ENCODE measurements around the gene URM1. TPM values are rescaled to one million over a fixed set of nuclear protein-coding genes. Genes with fewer than 3 reads are reported as not detected.

URM1 gene
- total RNA-seq, 1 experiment from 2014 or later: 46.6 TPM

- no peak overlapping the region for H3K4me2 ChIP-seq (ENCODE audit: insufficient read depth, insufficient read length, low read length)
- H3K9me3 Mint-ChIP-seq: no peaks in the 10 kb centered on the region; a peak in 1 of 5 replicates
Measured at GRCh38 chr9:128325629-128326028, 45.5 kb upstream of the URM1 start.

More at GRCh38 chr9:128325629-128326028, 45.5 kb upstream of the URM1 start:
- no peak overlapping the region for H2BK12ac ChIP-seq (ENCODE audit: insufficient read length, low read depth, low read length)
- no peak for DNase-seq
- no peak overlapping the region for H2AFZ ChIP-seq (ENCODE audit: low read length)
- no peak overlapping the region for H3K23ac ChIP-seq (ENCODE audit: insufficient read length, low read depth, low read length)
- H3K79me1 ChIP-seq (ENCODE audit: insufficient read depth, low read depth, low read length, poor library complexity, severe bottlenecking): peaks cover 3% of the 10 kb centered on the region
- no peak overlapping the region for H4K91ac ChIP-seq (ENCODE audit: insufficient read length, low read depth, low read length)
- no CpG with 5 or more reads among the region's 13 CpGs for WGBS (ENCODE audit: extremely low coverage, insufficient read length, low lambda C conversion rate)
- no peak overlapping the region for H3K27ac ChIP-seq (ENCODE audit: insufficient read length, low read depth, low read length)
- Mint-ChIP-seq H3K27me3 (ENCODE audit: low read depth) (no peaks in the 10 kb centered on the region), H3K27ac (no peak overlapping the region), H3K4me1 (peaks cover 6 to 12% of the 10 kb centered on the region in 2 experiments), H3K36me3 (ENCODE audit: insufficient read depth in 1 of 3, low read depth in 3 of 3) (peaks cover 0 to 23% (median 12%) of the 10 kb centered on the region in 3 experiments; a peak in 6 of 7 replicates), H3K4me3 (no peak overlapping the region; a peak in 1 of 5 replicates)
- H3K23me2 ChIP-seq (ENCODE audit: insufficient read length, low read depth, low read length, poor library complexity, severe bottlenecking): peaks cover 7% of the 10 kb centered on the region
- peaks cover 2% of the 10 kb centered on the region; the same call in 1 of the 2 replicates for H3K79me2 ChIP-seq (ENCODE audit: insufficient read depth, low read length)
- no peak overlapping the region for H4K5ac ChIP-seq (ENCODE audit: insufficient read length, low read depth, low read length)
- no peaks in the 10 kb centered on the region for H3K9me3 ChIP-seq (ENCODE audit: control insufficient read depth, low read depth, low read length)
- H3K18ac ChIP-seq (ENCODE audit: insufficient read length, low read depth, low read length): no peak overlapping the region
- TF ChIP-seq CTCF (conservative IDR thresholded peaks at IDR 0.05): no peak
- no peaks in the 10 kb centered on the region for H3K27me3 ChIP-seq (ENCODE audit: insufficient read depth, low read length)
- H3K56ac ChIP-seq (ENCODE audit: insufficient read length, low read depth, low read length): no peak overlapping the region
- H4K8ac ChIP-seq (replicated peaks; ENCODE audit: insufficient read length, low read depth, low read length): no peak overlapping the region
- H4K20me1 ChIP-seq (ENCODE audit: control insufficient read depth, insufficient read depth, insufficient read length): no peaks in the 10 kb centered on the region
- no peak overlapping the region for H3K14ac ChIP-seq (ENCODE audit: insufficient read depth, low read length)
- H3K4ac ChIP-seq (ENCODE audit: low read depth, low read length): no peak overlapping the region
- no peak overlapping the region for H2BK20ac ChIP-seq (ENCODE audit: low read depth, low read length, poor library complexity, severe bottlenecking)
- no peak overlapping the region for H2BK120ac ChIP-seq (ENCODE audit: low read depth, low read length, poor library complexity, severe bottlenecking)
- no peak overlapping the region for H2AK5ac ChIP-seq (ENCODE audit: insufficient read length, low read length)
- no peak overlapping the region for H3T11ph ChIP-seq (ENCODE audit: low read length)
- H2BK15ac ChIP-seq (ENCODE audit: low read depth, low read length): no peak overlapping the region
- no peak overlapping the region for H3K9ac ChIP-seq (ENCODE audit: extremely low read depth, insufficient read length, low read length)
- H2BK5ac ChIP-seq (ENCODE audit: insufficient read length, low read length): no peak overlapping the region
- H3K4me1 ChIP-seq (ENCODE audit: insufficient read depth, low read length): no peaks in the 10 kb centered on the region

All from H9 (cell line).